ENCODE results near the gene RBM4B.
"Not testable (repeated sequence)": the region's sequence is repeated elsewhere in the genome, so short reads cannot be mapped to it uniquely, and the experiment has no call there.

The RBM4B gene

DNA sequence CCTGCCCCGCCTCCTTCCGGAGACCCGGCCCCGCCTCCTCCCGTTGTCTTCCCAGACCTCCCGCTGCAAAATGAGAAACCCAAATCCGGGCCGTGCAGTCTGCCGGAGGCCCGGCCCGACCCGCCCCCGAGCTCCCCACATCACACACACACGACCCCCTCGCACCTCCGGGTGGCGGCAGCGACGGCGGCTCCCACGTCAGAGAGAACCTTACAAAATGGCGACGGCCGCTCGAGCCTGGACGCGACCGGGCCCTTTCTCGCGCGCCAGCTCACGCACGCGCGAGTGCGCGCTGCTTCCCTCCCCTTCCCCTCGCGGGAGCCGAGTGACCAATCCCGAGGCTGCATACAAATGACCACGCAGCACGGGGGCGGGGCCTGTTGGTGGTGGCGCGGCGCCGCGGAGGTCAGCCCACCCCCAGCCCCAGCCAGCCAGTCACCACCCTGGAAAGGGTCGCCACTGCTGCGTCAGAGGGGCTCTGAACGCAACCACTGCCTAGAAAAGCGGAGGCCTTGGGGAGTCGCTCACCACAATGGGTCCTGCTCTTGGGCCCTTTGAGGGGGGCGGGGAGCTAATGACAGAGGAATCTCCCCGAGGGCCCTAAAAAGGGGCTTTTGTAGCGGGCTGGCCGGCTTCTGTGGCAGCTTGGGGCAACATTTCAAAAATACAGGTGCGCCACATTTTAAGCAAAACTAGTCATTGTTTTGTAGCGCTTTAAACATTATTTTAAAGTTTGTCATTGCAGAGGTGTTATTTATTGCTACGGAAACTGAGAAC, at the start of gene RBM4B:
Gene RBM4B (minus strand): TSS at position 289 of the 777 bp plus-strand sequence. CDS start 808 bp downstream, outside the sequence.
- DNase-seq: peak; percentile 84

DNA sequence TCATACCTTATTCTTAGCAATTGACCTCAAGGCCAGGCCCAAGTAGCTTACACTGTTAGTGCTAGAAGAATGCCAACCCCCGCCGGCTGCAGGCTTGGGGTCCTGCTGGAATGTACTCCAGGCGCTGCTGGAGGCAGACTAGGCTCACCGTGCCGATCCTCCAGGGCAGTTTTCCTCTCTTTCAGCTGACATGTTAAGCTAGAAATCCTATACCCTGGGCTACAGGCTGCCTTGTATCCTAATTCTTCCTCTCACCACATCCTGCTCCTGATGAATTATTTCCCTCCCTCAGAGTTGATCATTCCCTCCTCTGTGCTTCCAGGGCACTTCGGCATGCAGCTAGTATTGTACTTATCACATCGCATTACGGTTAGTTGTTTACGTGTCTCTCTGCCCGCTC, 48.0 kb upstream of the RBM4B start:
- DNase-seq: no peak

DNA sequence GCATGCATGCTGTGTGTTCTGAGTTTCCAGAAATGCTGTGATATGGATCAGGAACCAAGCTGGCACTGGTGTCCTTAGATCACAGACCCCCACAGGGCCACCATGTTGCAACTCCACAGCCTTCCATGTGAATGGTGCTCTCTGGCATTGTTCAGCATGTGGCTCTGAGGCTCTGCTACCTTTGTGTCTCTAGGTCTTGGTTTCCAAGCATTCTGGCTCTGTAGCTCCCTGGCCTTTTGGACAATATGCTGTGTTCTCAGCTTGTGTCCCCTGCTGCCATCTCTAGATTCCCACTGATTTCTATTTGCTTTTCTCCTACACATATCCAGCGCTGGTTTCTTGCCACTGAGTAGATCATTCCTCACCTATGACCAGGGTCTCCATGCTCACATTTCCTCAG, 47.4 kb upstream of the RBM4B start:
- no peak for DNase-seq

DNA sequence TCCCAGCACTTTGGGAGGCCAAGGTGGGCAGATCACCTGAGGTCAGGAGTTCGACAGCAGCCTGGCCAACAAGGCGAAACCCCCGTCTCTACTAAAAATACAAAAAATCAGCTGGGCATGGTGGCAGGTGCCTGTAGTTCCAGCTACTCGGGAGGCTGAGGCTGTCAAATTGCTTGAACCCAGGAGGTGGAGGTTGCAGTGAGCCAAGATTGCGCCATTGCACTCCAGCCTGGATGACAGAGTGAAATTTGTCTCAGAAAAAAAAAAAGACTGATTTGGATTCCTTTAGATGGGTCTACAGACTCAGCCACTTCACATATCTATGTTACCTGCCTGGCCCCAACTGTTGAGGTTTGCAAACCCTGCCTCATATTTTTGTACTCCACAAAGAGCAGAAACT, 46.5 kb upstream of the RBM4B start:
- not testable (repeated sequence) for DNase-seq

GRCh38 chr11:66723693-66724092, 46.0 kb upstream of the RBM4B start:
- DNase-seq: no peak

DNA sequence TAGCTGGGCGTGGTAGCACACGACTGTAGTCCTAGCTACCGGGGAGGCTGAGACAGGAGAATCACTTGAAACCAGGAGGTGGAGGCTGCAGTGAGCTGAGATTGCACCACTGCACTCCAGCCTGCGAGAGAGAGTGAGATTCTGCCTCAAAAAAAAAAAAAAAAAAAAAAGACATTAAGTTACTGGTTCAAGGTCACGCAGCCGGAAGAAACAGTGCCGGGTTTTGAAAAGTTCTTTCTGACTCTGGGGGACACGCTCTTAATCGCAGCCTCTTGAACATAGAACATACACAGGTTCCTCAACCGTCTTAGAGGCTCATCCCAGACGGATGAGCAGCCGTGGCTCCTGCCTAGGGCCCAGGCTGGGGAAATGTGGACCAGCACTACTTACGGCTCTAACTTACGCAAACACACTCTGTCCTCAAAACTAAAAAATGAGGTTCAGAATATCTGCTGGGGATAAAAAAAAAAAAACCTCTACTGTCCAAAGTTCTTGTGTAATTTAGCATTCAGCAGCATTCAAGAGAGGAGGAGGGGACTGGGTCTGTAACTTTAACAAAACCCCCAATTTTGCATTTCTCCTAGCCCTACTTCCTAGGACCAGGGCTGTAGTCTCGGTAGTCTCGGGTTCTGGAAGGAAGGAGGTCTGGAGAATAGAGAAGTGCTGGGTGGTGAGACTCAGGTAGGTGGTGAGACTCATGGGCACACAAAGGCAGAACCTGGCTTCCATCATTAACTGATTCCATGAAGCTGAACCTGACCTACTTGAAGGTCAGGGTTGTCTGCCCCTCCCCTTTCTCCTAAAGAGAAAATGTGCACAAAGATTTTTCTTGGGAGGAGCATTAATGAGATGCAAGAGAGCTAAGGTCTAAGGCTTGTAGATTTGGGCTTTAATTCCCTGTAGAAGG, 45.3 kb upstream of the RBM4B start:
- no peak for DNase-seq

DNA sequence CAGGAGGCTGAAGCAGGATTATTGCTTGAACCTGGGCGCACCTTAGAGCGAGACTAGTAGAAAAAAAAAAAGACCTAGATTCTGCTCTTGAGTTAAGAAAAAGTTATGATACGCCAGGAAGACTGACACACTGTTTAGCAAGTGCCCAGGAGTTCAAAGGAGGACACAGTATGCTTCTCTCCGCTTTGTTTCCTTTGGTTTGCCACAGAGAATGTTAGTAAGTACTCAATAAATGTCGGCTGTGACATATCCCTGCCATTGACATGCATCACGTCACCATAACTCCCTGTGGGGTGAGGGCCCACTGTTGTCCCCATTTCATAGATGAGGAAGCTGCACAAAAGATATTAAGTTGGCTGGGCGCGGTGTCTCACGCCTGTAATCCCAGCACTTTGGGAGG, 44.3 kb upstream of the RBM4B start:
- DNase-seq: no peak

DNA sequence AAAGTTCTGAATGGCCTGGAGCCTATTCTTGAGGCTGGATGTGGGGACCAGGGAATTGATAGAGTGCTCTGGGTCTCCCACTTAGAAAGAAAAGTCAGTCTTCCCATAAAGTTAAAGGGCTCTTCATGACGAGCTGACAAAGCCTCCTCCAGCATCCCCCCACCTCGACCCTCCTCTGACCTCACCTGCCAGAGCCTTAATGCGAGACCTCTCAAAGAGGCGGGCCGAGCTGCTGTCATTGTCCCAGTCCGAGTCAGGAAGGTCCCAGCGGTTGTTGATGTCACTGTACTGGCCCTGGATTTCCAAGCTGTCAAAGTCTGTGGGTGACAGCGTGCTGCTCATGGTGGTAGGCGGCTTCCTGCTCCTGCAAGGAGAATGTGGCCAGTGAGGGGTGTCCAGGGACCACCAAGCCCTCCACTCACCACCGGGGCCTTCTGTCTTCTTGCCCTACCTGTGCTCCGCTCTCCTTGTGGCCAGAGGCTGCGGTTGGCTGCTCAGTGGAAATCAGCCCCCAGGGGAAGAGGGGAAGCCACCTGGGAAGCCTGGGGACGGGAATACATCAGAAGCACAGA, 43.3 kb upstream of the RBM4B start:
- DNase-seq: no peak

DNA sequence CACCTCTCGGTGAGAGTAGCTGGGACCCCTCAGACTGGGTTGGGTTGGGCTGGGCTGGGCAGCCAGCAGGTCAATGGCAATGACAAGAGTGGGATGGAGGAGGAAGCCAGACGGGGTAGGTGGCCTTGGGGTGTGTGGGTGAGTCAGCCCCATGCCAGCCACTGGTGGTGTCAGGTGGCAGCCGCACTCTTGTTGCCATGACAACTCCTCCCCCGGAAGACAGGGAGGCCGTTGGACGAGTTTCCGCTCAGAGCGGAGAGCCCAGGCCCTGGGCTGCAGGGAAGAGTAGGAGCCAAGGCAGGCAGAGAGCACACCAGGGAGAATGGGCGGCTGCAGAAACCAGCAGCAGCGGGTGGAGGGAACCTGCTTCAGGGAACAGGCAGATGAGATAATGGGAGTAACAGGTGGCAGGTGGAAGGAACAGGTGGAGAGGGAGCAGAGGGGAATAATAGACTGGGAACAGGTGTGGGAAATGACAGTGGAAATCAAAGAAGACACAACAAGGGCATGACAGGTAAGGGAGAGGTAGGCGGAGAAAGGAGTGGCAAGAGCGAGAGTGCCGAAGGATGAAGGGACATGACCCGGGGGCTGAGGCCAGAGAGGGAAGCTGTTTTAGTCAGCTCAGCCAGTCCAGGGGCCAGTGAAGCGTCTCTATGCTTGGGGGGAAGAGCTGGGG, 42.7 kb upstream of the RBM4B start:
- DNase-seq: no peak

GRCh38 chr11:66719111-66719872, 41.6 kb upstream of the RBM4B start:
- no peak for DNase-seq

DNA sequence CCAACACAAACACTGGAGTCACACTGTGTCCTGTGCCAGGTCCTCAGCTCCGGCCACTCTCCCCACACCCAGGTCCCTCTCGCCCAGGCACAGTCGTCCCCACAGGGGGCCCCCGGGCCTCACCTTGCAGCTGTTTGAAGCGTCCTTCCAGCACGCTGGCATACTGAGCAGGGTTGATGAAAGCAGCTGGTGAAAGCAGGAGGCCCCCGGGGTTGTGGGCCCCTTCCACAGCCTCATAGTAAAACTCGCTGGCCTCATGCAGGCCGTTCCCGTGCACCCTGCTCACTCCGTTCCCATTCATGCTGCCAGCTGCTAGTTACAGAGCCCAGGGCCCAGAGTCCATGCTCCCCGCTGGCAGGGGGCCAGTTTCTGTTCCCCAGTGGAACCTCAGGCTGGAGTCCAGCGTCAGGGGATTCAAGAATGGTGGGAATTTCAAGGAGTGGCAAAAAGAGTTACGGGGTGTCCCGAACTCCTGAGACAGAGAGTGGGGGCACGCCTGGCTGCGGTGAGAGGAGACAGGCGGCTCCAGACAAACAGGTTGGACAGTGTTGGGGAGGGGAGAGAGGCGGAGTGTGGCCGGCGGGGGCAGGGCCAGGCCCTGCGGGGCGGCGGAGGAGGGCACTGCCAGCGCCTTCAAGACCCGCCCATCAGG, 40.8 kb upstream of the RBM4B start:
- no peak for DNase-seq

DNA sequence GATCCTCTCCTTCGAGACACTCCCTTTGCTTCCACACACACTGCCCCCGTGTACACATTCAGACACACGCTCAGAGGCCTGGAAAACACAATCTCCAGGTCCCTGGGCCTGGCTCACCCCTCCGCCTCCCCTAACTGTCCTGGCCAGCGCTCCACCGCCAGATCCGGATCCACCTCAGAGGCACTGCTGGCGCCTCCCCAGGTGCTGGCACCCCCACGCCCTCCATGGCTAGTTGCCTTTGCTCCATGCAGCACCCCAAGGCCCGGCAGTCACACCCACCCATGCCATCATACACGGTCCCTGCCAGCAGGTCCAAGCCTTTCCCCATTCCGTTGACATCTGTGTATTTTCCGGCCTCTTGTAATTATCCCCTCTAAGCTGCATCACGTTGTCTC, 40.2 kb upstream of the RBM4B start:
- DNase-seq: no peak

- DNase-seq: no peak
Measured at GRCh38 chr11:66716996-66717395, 39.3 kb upstream of the RBM4B start.

GRCh38 chr11:66715346-66716085, 37.8 kb upstream of the RBM4B start:
- DNase-seq: no peak

DNA sequence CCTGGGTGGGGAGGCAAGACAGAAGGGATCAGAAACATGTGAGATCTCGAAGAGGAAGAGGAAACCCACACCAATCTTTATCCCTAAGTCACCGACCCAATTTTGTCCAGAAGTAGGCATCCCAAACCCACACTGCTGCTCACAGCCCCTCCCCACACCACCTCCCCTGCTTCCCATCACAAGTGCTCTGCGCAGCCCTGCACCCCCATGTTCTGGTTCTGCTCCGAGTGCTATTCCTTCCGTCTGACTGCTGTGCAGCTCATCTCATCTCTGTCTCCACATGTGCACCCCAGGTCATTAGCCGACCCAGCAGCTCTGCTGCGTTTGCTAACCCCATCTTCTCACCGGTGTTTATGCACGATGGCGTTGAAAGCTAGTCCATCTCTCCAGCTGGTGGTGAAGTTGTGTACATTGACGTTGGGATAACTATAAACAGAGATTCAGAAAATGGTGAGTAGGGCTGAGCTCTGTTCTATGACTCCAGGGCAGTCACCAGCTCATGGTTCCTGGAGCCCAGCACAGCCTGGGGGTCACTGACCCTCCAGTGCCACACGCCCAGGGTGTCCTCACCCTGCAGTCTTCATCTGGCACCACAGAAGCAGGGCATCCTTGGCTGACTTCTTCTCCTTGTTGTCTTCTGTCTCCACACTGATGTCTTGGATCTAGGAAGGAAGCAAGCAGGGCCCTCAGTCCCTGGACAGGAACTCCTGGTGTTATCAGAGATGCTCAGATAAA, 36.2 kb upstream of the RBM4B start:
- DNase-seq: no peak

DNA sequence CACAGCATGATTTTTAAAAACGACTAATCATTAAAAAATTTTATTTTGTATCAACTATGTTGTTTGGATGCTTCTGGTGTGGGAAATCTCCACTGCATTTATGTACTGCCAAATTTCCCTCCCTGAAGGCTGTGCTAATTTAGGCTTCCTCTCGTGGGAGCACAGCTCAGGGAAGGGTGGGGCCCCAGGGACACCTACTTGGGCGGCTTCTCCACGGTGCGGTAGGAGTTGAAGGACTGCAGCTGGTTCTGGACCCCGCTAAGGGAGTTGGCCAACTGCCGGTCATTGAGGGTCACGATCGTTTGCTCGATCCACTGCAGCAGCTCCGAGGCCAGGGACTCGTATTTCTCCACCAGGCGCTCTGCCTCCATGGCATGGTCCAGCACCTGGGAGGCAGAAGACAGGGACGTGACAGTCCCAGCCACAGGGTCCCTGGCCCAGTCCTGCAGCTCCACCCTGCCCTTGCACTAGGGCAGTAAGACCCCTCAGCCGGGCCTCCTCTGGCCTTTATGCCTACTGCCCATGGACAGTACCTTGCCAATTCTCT, 32.8 kb upstream of the RBM4B start:
- DNase-seq: no peak

DNA sequence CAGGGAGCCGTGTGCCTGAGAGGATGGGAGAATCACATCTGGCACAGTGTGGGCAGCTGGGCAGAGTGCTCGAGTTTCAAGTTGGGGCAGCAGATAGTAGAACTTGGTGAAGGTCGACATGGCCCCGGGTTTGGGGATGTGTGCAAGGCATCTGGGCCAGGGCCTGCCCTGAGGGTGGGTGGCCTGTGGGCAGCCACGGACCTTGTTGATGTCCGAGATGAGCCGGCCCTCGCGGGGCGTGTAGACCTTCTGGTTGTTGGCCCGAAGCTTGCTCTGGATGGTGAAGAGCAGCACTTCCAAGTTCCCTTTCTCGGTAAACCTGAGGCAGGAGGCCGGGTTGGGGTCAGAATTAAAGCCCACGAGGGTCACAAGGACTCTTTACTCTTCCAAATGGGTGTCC, 31.0 kb upstream of the RBM4B start:
- no peak for DNase-seq

- DNase-seq: no peak
Measured at GRCh38 chr11:66708094-66708493, 30.4 kb upstream of the RBM4B start.

GRCh38 chr11:66707486-66707885, 29.8 kb upstream of the RBM4B start:
- DNase-seq: no peak

- DNase-seq: no peak
Measured at GRCh38 chr11:66706989-66707388, 29.3 kb upstream of the RBM4B start.

All from GOT3 (cell line).